Kidney (tissue), 14 donors: ENCODE measurements around the gene TM4SF20. TPM values are rescaled to one million over a fixed set of nuclear protein-coding genes. Genes with fewer than 3 reads are reported as not detected.
"Not testable (repeated sequence)": the region's sequence is repeated elsewhere in the genome, so short reads cannot be mapped to it uniquely, and the experiment has no call there.

Experiments
- DNase-seq, 5 donors: peaks; one replicate each; pipeline ENCODE4 v3.0.0-alpha.2; 2013 to 2020
- FAIRE-seq: peaks from 2 replicates; lab custom pipeline; 2012; peaks lifted over from hg19 to GRCh38; lab: Jason Lieb, UNC
- H3K27ac ChIP-seq, 2 donors: one replicate each; pipeline ENCODE4 v1.7.0; 2013; ENCODE audit warnings: low read depth in 2 of 2, low read length in 2 of 2, inconsistent platforms in 1 of 2
- H3K27me3 ChIP-seq: one replicate; pipeline ENCODE4 v1.7.1; 2013; ENCODE audit warnings: low read length, inconsistent platforms; ENCODE audit not compliant: control insufficient read depth, insufficient read depth
- H3K36me3 ChIP-seq, 3 donors: one replicate each; pipeline versions ENCODE4 v1.7.0 to v1.7.1; 2013; ENCODE audit warnings: low read length in 3 of 3, control low read depth in 1 of 3, inconsistent platforms in 1 of 3; ENCODE audit not compliant: insufficient read depth in 3 of 3, control insufficient read depth in 2 of 3
- H3K4me1 ChIP-seq, 3 donors: one replicate each; pipeline versions ENCODE4 v1.7.0 to v1.7.1; 2013; ENCODE audit warnings: low read length in 3 of 3, inconsistent platforms in 1 of 3, low read depth in 1 of 3; ENCODE audit not compliant: control insufficient read depth in 2 of 3, insufficient read depth in 2 of 3
- H3K4me3 ChIP-seq, 3 donors: one replicate each; pipeline versions ENCODE4 v1.7.0 to v1.8.1; 2013; ENCODE audit warnings: low read length in 3 of 3, control low read depth in 1 of 3, inconsistent platforms in 1 of 3
- H3K9ac ChIP-seq, 3 donors: one replicate each; pipeline versions ENCODE4 v1.7.0 to v1.7.1; 2013; ENCODE audit warnings: low read length in 3 of 3, control low read depth in 1 of 3, inconsistent platforms in 1 of 3
- H3K9me3 ChIP-seq, 3 donors: one replicate each; pipeline versions ENCODE4 v1.7.0 to v1.7.1; 2013; ENCODE audit warnings: low read length in 3 of 3, control low read depth in 1 of 3, inconsistent platforms in 1 of 3; ENCODE audit not compliant: control insufficient read depth in 2 of 3, insufficient read depth in 1 of 3
- intact Hi-C: fragments of 100-400 bp; cut with DNase I; formaldehyde crosslinking; loops from one replicate; pipeline ENCODE4 v1.11.1; 2022
- polyA plus RNA-seq: library from polyadenylated mRNA; stranded (reverse); fragments of 350-450 nt; fragmentation: Illumina TruSeq; extraction: RNeasy Lipid Tissue Mini Kit (QIAGEN cat#74804); gene quantifications from one replicate; pipeline ENCODE4 v1.2.3, GENCODE V29; 2014; ENCODE audit warnings: low read depth, low replicate concordance; ENCODE audit not compliant: insufficient read depth
- total RNA-seq: library from RNA; stranded (reverse); fragmentation: NEBNext Ultra II Directional; extraction: Animal tissue kit (Norgen Biotek cat#: 25700); gene quantifications from one replicate; pipeline ENCODE4 v1.2.1, GENCODE V29; 2021
- TF ChIP-seq, protein P1 (sequence below): IDR thresholded peaks from 3 replicates; pipeline ENCODE4 v1.5.1; 2012; ENCODE audit warnings: mild to moderate bottlenecking, moderate library complexity, borderline replicate concordance; ENCODE audit not compliant: insufficient read depth; ENCODE audit errors: extremely low read depth
- donor health status: control.
- donor health status: control.
- donor health status: control.
- donor health status: control.
- donor health status: control.
- donor health status: DM: yes; HTN: yes; CAD: no.
- donor health status: Normal renal cell carcinoma (clear cell type).

Gene TM4SF20
- total and polyA plus RNA-seq, 2 donors from 2014 or later = not detected

DNA sequence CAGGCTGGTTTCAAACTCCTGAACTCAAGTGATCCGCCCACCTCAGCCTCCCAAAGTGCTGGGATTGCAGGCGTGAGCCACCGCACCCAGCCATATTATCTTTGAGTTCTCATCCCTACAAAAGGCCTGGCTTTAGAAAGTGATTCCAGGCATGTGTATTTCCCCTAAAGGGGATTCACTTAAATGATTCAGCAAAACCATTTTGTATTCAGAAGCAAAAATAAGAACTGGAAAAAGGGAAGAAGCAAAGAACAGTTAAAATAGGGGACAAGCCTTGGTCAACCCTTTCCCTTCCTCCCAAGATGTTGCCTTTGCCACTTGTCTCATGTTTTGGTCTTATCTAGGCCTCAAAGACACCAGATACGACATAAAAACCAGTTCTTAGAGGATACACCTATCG lies 10.5 kb downstream of the TM4SF20 start:
- intact Hi-C loops = no loop called here
- Histone ChIP-seq H3K9me3 (no peaks in the 10 kb centered on the region), H3K4me1 (no peaks in the 10 kb centered on the region), H3K27me3 (no peaks in the 10 kb centered on the region), H3K4me3 (no peak overlapping the region), H3K36me3 (no peaks in the 10 kb centered on the region), H3K27ac (no peak overlapping the region), H3K9ac (no peak overlapping the region)
- FAIRE-seq (no peak), DNase-seq (no peak)
- TF ChIP-seq, protein P1, sequence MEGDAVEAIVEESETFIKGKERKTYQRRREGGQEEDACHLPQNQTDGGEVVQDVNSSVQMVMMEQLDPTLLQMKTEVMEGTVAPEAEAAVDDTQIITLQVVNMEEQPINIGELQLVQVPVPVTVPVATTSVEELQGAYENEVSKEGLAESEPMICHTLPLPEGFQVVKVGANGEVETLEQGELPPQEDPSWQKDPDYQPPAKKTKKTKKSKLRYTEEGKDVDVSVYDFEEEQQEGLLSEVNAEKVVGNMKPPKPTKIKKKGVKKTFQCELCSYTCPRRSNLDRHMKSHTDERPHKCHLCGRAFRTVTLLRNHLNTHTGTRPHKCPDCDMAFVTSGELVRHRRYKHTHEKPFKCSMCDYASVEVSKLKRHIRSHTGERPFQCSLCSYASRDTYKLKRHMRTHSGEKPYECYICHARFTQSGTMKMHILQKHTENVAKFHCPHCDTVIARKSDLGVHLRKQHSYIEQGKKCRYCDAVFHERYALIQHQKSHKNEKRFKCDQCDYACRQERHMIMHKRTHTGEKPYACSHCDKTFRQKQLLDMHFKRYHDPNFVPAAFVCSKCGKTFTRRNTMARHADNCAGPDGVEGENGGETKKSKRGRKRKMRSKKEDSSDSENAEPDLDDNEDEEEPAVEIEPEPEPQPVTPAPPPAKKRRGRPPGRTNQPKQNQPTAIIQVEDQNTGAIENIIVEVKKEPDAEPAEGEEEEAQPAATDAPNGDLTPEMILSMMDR = no peak

DNA sequence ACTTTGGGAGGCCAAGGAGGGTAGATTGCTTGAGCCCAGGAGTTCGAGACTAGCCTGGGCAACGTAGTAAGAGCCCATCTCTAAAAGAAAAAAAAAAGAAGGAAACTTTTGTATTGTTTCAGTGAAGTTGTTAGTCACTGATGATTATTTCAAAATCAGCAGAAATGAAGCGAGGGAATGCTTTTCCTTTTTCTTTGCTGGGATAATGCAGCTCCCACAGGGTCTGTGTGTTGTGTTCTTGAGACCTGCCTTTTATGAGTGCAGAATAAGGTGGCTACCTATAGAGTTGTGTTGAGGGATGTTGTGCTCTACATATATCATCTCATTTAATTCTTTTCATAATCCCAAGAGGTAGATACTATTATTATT lies 11.7 kb downstream of the TM4SF20 start:
- TF ChIP-seq, protein P1 = no peak
- no peaks in the 10 kb centered on the region for H3K36me3 ChIP-seq
- DNase-seq (no peak), FAIRE-seq (no peak)
- H3K27ac ChIP-seq = no peak overlapping the region
- no peak overlapping the region for H3K4me3 ChIP-seq
- no peak overlapping the region for H3K9ac ChIP-seq
- no peaks in the 10 kb centered on the region for H3K4me1 ChIP-seq
- no peaks in the 10 kb centered on the region for H3K27me3 ChIP-seq
- intact Hi-C loops = no loop called here
- no peaks in the 10 kb centered on the region for H3K9me3 ChIP-seq

DNA sequence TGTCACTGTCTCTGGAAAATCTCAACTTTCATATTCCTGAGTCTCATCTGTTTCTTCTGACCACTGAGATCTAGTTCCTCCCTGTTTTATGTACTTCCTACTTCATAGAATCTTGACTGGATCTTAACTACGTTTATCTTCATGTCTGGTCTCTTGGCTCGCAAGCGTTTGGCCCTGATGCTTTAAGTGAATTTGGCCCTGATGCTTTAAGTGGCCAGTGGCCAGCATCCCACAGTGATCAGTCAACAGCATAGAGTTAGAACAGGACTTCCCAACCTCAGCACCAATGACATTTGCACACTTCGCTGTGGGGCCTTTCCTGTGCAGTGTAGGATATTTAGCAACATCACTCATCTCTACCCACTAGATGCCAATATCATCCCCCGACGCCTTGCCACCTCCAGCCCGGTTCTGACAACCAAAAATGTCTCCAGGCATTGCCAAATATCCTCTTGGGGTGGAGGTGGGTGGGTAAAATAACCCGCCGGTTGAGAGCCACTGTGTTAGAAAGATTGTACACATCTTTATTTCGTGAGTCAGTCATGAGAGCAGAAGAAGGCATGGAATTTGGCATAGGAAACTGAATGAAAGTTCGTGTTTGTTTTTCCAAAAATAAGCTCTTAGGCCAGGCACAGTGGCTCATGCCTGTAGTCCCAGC lies 12.2 kb downstream of the TM4SF20 start:
- H3K27ac ChIP-seq = no peak overlapping the region
- H3K36me3 ChIP-seq = no peaks in the 10 kb centered on the region
- H3K27me3 ChIP-seq = no peaks in the 10 kb centered on the region
- FAIRE-seq (no peak), DNase-seq (no peak)
- H3K9me3 ChIP-seq = no peaks in the 10 kb centered on the region
- TF ChIP-seq, protein P1 = no peak
- H3K4me1 ChIP-seq = no peaks in the 10 kb centered on the region
- H3K4me3 ChIP-seq = no peak overlapping the region
- H3K9ac ChIP-seq = no peak overlapping the region
- intact Hi-C loops = no loop called here

DNA sequence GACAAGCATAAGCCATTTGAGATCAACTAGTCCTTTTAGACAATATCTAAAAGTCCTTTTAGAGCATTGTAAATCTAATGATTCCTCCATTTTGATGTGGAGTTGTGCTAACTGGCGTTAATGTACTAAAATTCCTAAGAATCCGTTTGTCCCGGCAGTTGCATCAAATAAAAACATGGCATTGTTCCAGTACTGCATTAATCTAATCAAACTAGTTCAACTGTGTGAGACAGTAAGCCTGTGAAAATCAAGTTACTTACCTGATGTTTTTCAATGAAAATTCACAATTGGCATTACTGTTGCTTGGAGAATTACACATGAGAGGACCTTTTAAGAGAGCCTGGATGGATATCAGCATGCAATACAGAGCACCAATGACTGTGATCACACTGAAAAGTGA lies 13.3 kb downstream of the TM4SF20 start:
- no peak for FAIRE-seq
- Histone ChIP-seq H3K36me3 (peaks cover 0 to 1% (median 0%) of the 10 kb centered on the region in 3 donors), H3K27me3 (no peaks in the 10 kb centered on the region), H3K27ac (no peak overlapping the region), H3K9ac (no peak overlapping the region), H3K4me1 (no peaks in the 10 kb centered on the region), H3K9me3 (no peaks in the 10 kb centered on the region), H3K4me3 (no peak overlapping the region)
- TF ChIP-seq, protein P1 = no peak
- no peak for DNase-seq
- intact Hi-C loops = no loop called here

DNA sequence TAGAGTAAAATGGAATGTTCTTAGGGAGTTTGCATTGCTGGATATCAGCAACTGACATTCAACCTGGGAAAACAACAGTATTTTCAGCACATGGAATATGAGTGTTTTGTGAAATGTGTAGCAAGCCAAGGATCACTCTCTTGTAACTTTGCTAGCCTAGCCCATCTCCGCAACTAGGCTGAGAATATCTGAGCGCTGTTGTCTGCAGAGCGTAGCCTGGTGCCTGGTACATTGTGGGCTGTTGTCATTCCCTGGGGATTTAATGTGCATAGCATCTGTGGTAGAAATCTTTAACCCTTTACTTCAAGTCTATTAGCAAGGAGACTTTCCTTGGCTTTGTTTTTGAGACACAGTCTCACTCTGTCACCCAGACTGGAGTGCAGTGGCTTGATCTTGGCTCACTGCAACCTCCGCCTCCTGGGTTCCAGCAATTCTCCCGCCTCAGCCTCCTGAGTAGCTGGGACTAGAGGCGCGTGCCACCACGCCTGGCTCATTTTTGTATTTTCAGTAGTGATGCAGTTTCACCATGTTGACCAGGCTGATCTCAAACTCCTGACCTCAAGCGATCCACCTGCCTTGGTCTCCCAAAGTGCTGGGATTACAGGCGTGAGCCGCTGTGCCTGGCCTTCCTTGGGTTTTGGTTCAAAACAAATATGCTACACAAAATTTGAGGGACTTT lies 14.4 kb downstream of the TM4SF20 start:
- H3K36me3 ChIP-seq, H3K9ac ChIP-seq, DNase-seq, H3K27ac ChIP-seq, FAIRE-seq, H3K9me3 ChIP-seq, H3K4me1 ChIP-seq, intact Hi-C loops, H3K27me3 ChIP-seq, H3K4me3 ChIP-seq: not testable (repeated sequence)
